Left renal cortex interstitium (tissue), 4 donors: ENCODE measurements around the gene QKI. TPM values are rescaled to one million over a fixed set of nuclear protein-coding genes. Genes with fewer than 3 reads are reported as not detected.
"Not testable (repeated sequence)": the region's sequence is repeated elsewhere in the genome, so short reads cannot be mapped to it uniquely, and the experiment has no call there.

Source experiments
- DNase-seq, 4 donors: peaks; one replicate each; pipeline ENCODE4 v3.0.0-alpha.2; 2013; ENCODE audit warnings: low read depth in 4 of 4, low spot score in 2 of 4, missing footprints in 1 of 4
- polyA plus RNA-seq, 4 donors: library from polyadenylated mRNA; unstranded; fragments of 120-200 nt; gene quantifications; one replicate each; pipeline ENCODE4 v1.2.1, GENCODE V29; 2013; ENCODE audit not compliant: insufficient read length in 4 of 4

The QKI gene
- polyA plus RNA-seq, 4 donors, result 181 to 215 (median 195) TPM

DNA sequence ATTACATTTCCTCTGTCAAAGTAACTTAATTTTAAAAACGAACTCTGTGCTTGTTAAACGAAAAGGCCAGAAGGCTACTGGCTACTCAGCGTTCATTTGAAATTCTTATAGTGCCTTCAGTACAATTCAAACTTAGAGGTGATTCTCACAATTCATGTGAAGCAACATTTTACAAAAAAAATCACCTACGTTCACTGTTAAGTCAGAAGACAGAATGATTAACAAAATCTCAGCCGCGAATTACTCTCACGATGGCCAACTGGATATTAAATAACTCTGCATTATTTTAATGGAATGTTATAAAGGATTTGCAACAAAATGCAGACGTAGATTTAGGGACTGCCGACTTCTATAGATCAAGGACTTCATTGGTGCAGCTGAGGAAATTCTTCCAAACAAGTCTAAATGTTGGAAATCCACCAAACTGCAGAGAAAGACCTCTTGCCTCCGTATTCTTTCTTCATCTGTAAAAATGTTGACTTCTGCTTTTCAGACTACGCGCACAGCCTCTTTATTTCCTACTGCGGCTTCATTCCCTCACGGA lies 1.6 kb upstream of the QKI start:
- DNase-seq, result no peak

- peak in 3 of 4 donors; percentile 78 to 84 (median 83) for DNase-seq
Measured at GRCh38 chr6:163413345-163414116, 987 bp upstream of the QKI start.

- no peak for DNase-seq
Measured at GRCh38 chr6:163414946-163415619, 565 bp downstream of the QKI start.

GRCh38 chr6:163415620-163416556 lies 1.4 kb downstream of the QKI start:
- DNase-seq, result peak in 1 of 4 donors; percentile 73

GRCh38 chr6:163416557-163417253 lies 2.2 kb downstream of the QKI start:
- DNase-seq, result peak in 2 of 4 donors; percentile 81 to 83

- DNase-seq, result no peak
Measured at GRCh38 chr6:163417595-163417994, 3.1 kb downstream of the QKI start.

DNA sequence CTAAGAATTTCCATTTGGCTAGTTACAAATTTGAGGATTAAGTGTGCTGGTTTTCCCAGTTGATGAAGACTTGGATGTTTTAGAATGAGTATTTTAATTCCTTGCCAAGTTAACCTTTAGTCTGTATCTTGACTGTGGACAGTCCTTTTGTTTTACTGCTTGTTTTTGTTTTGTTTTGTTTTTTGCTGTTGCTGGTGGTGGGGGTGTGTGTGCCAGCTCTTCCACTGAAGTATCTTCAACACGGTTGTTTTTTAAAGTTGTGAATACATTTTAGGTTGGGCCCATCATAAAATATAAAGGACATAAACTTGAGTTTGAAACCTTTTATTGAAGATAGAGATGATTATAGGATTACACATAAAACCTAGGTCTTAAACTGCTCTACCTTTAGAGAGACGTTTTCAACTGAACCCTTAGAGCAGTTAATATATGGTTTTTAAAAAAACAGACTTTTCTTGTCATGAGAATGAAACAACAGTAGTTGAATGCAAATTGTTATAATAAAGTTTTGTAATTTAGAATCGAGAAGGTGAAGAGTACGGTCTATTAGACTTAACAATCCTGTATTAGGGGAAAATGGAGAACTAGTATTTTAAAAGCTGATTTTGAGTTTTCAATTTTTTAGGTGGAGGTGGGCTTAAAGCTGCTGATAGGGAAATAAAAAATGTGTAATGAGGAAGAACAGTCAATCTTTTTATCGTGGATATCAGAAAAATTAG lies 4.0 kb downstream of the QKI start:
- DNase-seq, result no peak

DNA sequence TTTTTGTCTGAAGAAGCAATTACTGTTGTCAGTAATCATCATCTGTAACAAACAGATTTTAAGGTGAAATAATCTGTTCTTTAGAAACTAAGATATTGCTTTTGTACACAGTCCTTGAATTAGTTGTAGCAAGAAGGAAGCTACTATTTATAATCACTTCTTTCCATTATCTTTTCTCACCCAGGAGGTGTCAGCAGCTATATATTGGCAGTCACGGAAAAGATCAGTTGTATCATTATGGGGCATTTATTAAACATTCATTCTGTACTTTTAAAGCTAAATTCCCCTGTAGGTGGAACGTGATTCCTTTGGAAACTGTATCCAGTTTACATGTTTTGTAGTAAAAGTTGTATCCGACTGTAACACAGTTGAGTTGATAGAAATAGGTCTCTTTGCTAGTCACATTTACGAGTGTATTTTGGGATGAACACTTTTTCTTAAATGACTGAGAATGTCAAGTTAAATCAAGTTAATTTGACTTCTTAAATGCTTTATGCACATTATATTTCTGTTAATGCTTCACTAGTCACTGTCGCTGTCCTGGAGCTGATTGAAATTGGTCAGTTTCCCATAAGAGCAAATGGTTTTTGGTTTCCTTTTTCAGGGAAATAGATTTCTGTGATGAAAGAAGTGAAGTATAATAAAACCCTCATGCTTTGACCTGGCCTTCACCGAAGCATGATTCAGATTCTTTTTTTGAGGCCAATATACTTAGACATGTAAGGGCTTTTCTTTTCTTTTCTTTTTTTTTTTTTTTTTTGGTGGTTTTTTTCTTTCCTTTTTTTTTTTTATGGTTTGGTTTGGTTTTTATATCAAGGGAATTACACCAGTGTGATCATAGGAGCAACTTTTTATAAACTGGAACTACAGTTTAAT lies 5.1 kb downstream of the QKI start:
- DNase-seq, result no peak

DNA sequence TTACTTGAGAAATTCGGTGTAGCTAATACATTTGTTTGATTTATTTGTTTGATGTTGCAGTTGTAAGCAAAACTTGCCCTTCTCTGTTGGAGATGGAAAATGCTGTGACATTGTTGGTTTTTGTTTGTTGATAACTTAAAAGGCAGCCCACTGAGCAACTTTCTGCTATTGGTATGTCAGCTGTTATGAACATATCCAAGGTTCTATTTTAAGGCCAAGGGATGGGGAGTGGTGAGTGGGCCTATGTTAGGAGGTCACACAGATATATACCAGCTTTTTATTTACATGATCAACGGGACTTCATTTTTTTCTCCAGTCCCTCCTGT lies 5.7 kb downstream of the QKI start:
- no peak for DNase-seq

- no peak for DNase-seq
Measured at GRCh38 chr6:163422550-163422949, 8.0 kb downstream of the QKI start.

DNA sequence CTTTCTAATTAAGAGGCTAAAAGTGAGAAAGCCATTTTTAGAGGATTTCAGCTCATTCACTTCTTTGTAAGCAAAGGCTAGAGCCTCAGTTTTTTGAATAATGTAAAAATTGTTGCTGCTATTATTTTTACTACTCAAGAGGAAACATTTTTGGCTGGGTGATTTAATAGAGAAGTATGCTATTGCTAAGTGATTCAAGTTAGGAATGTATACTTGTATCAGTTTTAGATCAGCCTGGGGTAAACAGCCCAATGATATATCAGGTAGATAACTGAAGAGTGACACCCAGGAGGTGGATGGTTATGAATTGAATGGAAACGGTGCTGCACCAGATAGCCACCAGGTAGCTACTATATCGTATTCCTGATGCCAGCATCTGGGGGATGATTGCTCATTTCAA lies 9.2 kb downstream of the QKI start:
- DNase-seq, result no peak

- no peak for DNase-seq
Measured at GRCh38 chr6:163427498-163428254, 13.2 kb downstream of the QKI start.

DNA sequence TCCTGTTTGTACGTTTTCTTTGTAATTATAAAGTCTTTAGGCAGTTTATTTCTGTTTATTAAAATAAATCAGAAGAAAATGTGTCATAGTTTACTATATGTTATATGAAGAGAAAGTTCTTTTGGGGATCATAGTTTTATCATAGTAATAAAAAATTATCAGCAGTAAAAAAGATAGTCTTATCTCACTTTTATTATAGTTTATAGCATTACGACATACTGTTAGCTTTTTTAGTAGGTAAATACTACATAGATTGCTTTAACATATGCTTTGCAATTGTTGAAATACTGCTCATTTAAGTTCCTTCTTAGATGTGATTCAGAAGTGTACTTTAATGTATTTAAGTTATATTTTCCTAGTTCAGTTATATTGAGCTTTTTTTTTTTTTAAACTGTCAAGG lies 13.9 kb downstream of the QKI start:
- no peak for DNase-seq

DNA sequence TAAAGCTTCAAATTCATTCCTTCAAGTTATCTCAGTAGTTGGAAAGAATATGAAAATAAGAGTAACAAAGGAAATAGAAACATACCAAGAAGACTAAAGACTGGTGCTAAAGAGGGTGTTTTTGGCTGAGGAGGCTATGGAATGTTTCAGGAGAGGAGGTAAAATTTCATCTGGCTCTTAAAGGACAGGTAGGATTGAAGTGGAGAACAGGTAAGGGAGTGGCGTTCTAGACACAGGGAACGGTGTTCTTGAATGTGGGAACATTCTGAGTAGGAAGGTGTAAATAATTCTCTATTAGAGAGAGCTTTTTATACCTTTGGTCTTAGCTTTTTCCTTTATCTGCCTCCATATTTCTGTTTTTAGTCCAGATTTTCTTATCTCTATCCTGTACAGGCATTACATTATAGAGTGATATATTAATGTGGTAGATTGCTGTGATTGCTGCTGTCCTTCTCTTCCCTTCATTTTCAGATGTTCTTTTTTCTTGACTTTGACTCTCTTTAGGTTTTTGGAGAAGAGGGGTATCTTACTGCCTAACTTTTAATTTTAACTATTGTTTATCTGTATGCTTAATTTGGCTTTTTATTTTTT lies 15.4 kb downstream of the QKI start:
- DNase-seq, result no peak

DNA sequence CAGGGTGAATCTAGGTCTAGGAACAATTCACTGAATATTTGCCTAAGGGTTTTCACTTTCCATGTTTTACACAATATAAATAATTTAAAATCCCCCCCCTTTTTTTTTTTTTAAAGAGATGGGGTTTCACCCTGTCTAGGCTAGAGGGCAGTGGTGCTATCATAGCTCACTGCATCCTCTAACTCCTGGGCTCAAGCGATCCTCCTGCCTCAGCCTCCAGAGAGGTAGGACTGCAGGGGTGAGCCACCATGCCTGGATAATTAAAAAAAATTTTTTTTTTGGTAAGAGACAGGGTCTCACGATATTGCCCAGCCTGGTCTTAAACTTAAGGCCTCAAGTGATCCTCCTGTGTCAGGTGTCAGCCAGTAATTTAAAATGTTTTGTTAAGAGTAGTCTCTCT lies 17.8 kb downstream of the QKI start:
- no peak for DNase-seq

DNA sequence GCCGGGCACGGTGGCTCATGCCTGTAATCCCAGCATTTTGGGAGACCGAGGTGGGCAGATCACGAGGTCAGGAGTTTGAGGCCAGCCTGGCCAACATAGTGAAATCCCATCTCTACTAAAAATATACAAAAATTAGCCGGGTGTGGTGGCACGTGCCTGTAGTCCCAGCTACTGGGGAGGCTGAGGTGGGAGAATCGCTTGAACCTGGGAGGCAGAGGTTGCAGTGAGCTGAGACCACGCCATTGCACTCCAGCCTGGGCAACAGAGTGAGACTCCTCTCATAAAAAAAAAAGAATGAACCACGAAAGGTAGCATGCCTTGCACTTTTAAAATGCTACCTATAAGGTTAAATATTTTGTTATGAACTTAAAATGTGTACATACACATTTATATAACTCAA lies 19.0 kb downstream of the QKI start:
- DNase-seq, result not testable (repeated sequence)

DNA sequence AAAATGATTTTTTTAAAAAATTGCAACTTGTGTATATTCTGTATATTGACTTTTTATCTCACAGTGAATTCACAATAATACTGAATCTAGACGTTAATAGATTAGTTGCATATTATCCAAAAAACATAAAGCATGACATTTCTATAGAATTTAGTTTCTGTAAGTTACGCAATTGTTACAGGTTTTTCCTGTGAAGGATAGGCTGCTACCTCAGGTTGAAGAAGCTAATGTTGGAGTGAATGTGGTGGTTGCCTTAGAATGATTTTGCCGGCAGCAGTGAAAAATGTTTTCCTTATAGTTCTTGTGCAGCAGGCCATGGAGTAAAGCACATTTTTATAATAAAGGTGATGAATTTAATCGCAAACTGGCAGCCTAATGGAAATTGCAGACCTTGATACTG lies 20.5 kb downstream of the QKI start:
- no peak for DNase-seq

DNA sequence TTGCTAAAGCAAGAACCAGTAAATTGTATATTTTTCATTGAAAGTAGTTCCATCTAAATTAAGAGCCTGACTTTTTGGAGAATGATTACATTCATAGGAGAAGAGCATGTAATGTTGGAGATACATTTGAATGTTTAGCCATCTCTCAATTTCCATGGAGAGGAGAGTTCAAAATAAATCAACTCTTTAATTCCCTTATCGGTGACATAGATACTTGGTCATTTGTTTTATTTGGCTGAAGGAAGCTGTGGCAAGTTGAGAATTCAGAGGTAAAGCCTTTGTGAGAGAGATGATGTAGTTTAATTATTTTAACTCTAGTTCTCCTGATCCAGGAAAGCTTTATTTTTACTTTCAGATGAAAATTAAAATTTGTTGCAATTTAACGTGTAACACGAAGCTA lies 22.3 kb downstream of the QKI start:
- DNase-seq, result no peak
